GM21447 (cell line): ENCODE data around the gene PHAF1.

Experiments used
- ATAC-seq: cut with Tn5 transposase; IDR thresholded peaks from one replicate; pipeline ENCODE4 v1.9.1; 2021; ENCODE audit not compliant: unreplicated experiment

The PHAF1 gene

GRCh38 chr16:67146523-67147357 lies 37.0 kb downstream of the PHAF1 start:
- no peak for ATAC-seq

GRCh38 chr16:67147437-67148140 lies 37.8 kb downstream of the PHAF1 start:
- ATAC-seq, result no peak

GRCh38 chr16:67148221-67148620 lies 38.5 kb downstream of the PHAF1 start:
- ATAC-seq, result no peak

GRCh38 chr16:67148656-67149275 lies 39.0 kb downstream of the PHAF1 start:
- no peak for ATAC-seq

GRCh38 chr16:67149276-67150046 lies 39.7 kb downstream of the PHAF1 start:
- no peak for ATAC-seq

GRCh38 chr16:67150047-67150832 lies 40.5 kb downstream of the PHAF1 start:
- ATAC-seq, result peak; percentile 27

GRCh38 chr16:67150833-67151396 lies 41.2 kb downstream of the PHAF1 start, which contains the start of gene B3GNT9:
B3GNT9 (minus strand) TSS chr16:67150998; CDS start chr16:67150485, 513 bp downstream.
- peak; percentile 64 for ATAC-seq

GRCh38 chr16:67151431-67152097 lies 41.8 kb downstream of the PHAF1 start:
- ATAC-seq, result no peak

GRCh38 chr16:67154578-67155294 lies 45.0 kb downstream of the PHAF1 start:
- ATAC-seq, result no peak

GRCh38 chr16:67155295-67156142 lies 45.8 kb downstream of the PHAF1 start:
- ATAC-seq, result no peak

- no peak for ATAC-seq
Measured at GRCh38 chr16:67156143-67156844, 46.6 kb downstream of the PHAF1 start.

- ATAC-seq, result no peak
Measured at GRCh38 chr16:67157106-67157748, 47.5 kb downstream of the PHAF1 start.

GRCh38 chr16:67157892-67158635 lies 48.3 kb downstream of the PHAF1 start:
- ATAC-seq, result no peak

GRCh38 chr16:67158637-67159600 lies 49.2 kb downstream of the PHAF1 start:
- ATAC-seq, result peak; percentile 43

GRCh38 chr16:67161595-67162058 lies 51.9 kb downstream of the PHAF1 start:
- ATAC-seq, result no peak
